ENCODE results near the gene NECTIN1.

The NECTIN1 gene

DNA sequence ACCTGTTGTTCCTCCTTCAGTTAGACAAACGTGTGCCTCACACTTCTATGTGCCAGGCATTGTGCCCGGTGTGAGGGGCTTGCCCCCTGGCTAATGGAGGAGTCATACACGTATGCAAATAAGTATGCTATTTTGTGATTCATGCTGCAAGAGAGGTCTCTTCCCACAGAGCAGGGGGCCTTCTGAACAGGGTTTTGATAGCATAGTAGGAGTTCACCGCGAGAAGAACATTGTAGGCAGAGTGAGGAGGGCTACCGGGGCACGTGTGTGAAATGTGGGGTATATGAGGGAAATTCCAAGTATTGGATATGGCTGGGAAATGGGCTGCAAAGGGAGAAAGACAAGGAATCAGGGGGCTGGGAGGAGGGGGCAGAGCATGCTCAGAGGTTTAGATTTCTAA, 84.5 kb downstream of the NECTIN1 start:
- no peak overlapping the region for H3K4me3 ChIP-seq (replicated peaks; ENCODE audit: low read depth, low read length)
- TF ChIP-seq, protein P1, sequence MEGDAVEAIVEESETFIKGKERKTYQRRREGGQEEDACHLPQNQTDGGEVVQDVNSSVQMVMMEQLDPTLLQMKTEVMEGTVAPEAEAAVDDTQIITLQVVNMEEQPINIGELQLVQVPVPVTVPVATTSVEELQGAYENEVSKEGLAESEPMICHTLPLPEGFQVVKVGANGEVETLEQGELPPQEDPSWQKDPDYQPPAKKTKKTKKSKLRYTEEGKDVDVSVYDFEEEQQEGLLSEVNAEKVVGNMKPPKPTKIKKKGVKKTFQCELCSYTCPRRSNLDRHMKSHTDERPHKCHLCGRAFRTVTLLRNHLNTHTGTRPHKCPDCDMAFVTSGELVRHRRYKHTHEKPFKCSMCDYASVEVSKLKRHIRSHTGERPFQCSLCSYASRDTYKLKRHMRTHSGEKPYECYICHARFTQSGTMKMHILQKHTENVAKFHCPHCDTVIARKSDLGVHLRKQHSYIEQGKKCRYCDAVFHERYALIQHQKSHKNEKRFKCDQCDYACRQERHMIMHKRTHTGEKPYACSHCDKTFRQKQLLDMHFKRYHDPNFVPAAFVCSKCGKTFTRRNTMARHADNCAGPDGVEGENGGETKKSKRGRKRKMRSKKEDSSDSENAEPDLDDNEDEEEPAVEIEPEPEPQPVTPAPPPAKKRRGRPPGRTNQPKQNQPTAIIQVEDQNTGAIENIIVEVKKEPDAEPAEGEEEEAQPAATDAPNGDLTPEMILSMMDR (IDR thresholded peaks at IDR 0.05; ENCODE audit: low read length, missing control alignments): no peak
- no peak for DNase-seq (ENCODE audit: low read depth)

DNA sequence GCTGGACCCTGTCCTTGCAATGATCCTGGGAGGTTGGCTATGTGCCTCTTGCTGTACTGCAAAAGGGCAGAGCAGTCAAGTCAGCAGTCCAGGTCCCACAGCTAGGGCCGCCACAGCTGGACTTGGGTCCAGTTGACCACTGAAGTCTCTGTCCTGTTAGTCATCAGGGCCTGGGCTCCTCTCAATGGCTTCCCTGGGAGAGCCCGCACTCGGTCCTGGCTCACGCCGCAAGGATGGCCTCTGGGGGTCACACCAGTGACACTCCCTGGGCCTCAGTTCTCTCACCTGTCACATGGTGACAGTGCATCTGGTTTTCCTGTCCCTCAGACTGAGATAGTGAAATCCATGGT, 85.1 kb downstream of the NECTIN1 start:
- TF ChIP-seq, protein P1 (IDR thresholded peaks at IDR 0.05; ENCODE audit: low read length, missing control alignments): no peak
- H3K4me3 ChIP-seq (replicated peaks; ENCODE audit: low read depth, low read length): no peak overlapping the region
- DNase-seq (ENCODE audit: low read depth): no peak

DNA sequence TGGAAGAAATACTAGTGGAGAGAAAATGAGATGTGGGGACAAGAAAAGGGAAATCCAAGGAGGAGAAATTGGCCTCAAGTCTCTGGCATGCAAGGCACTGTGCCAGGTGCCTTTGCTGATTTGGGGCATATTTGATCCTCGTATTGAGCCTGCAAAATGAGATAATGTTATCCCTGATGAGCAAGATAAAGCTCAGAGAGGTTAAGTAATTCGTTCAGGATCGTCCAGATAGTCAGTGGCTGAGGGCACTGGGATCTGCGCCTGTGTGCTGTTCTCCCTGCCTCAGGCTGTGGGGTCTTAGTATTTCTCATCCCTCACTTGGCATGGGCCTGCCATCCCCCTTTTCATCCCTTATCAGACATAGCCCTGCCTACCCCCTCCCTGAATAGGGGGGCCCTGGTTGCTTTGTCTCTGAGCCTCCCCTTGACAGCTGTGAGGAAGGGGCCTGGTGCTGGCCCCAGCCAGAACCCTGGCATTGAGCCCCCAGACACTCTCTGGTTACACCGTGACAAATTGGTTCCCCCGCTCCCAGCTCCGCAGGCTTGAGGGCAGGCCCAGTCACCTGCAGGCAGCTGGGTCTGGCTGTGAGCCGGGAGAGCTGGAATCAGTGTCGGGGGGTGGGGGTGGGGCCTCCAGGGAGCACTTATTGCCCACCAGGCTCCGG, 85.7 kb downstream of the NECTIN1 start:
- DNase-seq (ENCODE audit: low read depth): no peak
- TF ChIP-seq, protein P1 (IDR thresholded peaks at IDR 0.05; ENCODE audit: low read length, missing control alignments): no peak
- H3K4me3 ChIP-seq (replicated peaks; ENCODE audit: low read depth, low read length): no peak overlapping the region

DNA sequence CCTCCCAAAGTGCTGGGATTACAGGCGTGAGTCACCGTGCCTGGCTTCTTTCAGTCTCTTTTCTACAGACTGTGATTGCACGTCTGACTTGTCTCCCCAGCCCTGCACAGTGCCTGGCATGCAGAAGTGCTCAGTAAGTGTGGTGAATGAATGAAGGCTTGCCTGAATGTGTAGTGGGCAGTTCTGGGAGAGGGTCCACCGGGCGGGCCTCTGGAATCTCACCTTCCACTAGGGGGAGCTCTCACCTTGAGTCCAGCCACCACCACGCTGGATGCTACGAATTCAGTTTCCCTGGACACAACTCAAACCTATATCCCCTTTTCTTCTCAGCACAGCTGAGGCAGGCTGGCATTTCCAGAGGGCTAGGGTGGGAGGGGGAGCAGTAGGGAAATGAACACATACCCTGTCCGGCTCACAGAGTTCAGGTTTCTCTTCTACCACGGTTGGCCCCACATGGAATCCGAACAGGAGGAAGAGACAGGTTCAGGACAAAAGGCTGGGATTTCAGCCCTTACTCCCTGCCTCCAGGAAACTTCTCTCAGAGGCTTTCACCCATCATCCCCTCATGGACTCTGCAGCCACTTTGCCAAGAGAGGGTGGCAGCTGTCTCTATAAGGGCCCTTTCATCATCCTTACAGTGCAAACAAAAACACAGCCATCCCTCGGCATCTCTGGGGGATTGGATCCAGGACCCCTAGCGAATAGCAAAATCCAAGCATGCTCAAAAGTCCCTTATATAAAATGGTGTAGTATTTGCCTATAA, 86.8 kb downstream of the NECTIN1 start:
- no peak overlapping the region for H3K4me3 ChIP-seq (replicated peaks; ENCODE audit: low read depth, low read length)
- TF ChIP-seq, protein P1 (IDR thresholded peaks at IDR 0.05; ENCODE audit: low read length, missing control alignments): peak; percentile 46
- DNase-seq (ENCODE audit: low read depth): peak; percentile 29

DNA sequence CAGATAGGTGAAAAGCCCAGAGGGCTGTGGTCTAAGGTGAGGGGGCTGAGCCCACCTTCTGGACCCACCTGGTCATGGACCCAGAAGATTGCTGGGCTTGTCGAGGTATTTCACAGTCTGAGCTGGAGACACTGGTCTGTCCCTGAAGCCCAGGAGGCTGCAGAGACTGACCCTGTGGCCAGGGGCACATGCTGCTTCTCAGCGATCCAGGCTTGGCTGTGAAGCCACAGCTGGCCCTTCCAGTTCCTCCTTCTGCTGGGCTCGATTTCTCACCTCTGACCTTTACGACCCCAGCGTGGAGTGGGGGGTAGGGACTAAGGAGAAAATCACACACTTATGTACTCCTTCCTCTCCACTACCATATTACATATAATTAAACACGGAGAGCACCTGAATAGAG, 88.5 kb downstream of the NECTIN1 start:
- H3K4me3 ChIP-seq (replicated peaks; ENCODE audit: low read depth, low read length): no peak overlapping the region
- no peak for DNase-seq (ENCODE audit: low read depth)
- TF ChIP-seq, protein P1 (IDR thresholded peaks at IDR 0.05; ENCODE audit: low read length, missing control alignments): no peak

DNA sequence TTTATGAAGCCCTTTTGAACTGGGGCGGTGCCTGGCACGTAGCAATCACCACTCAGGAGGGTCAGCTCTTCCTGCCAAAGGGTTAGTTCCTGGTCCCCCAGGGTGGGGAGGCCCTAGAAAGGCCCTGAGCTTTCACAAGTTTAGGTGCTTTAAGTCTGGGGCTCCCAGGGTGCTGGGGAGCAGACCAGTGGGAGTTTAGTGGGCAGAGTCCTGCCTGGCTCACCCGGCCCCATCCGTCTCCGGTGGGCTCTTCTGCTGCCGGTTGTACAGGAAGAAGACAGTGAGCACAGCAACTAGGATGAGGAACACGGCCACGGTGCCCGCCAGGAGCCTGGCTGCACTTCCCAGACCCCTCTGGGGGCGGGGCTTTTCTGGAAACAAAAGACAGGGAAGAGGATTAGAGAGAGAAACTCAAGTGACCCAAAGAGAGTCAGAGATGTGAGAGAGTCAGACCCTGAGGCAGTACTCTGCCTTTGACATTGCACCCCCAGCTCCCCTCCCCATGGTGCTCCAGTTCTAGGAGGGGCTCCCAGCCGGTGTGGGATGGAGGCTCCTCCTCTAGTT, 89.3 kb downstream of the NECTIN1 start:
- no peak for DNase-seq (ENCODE audit: low read depth)
- H3K4me3 ChIP-seq (replicated peaks; ENCODE audit: low read depth, low read length): no peak overlapping the region
- TF ChIP-seq, protein P1 (IDR thresholded peaks at IDR 0.05; ENCODE audit: low read length, missing control alignments): no peak
